Endothelial cell (in vitro differentiated cells): ENCODE data around the gene TP53BP2. TPM values are rescaled to one million over a fixed set of nuclear protein-coding genes. Genes with fewer than 3 reads are reported as not detected.
"Not testable (repeated sequence)": the region's sequence is repeated elsewhere in the genome, so short reads cannot be mapped to it uniquely, and the experiment has no call there.

Source experiments
- DNase-seq: peaks from one replicate; pipeline ENCODE4 v3.0.0; 2021; ENCODE audit warnings: low spot score
- H3K27ac Mint-ChIP-seq: one replicate; pipeline ENCODE4 v1.8.0; 2021; ENCODE audit warnings: mixed read lengths, inconsistent platforms; ENCODE audit not compliant: unreplicated experiment
- H3K27me3 Mint-ChIP-seq: one replicate; pipeline ENCODE4 v1.8.0; 2021; ENCODE audit warnings: mild to moderate bottlenecking, moderate library complexity, mixed read lengths, inconsistent platforms; ENCODE audit not compliant: unreplicated experiment
- H3K36me3 Mint-ChIP-seq: one replicate; pipeline ENCODE4 v1.8.0; 2021; ENCODE audit warnings: mild to moderate bottlenecking, low read depth, mixed read lengths, inconsistent platforms; ENCODE audit not compliant: unreplicated experiment
- H3K4me1 Mint-ChIP-seq: one replicate; pipeline ENCODE4 v1.8.0; 2021; ENCODE audit warnings: mild to moderate bottlenecking, mixed read lengths, inconsistent platforms; ENCODE audit not compliant: unreplicated experiment
- H3K4me3 Mint-ChIP-seq: one replicate; pipeline ENCODE4 v1.8.0; 2021; ENCODE audit warnings: mild to moderate bottlenecking, mixed read lengths, inconsistent platforms; ENCODE audit not compliant: unreplicated experiment
- H3K9me3 Mint-ChIP-seq: one replicate; pipeline ENCODE4 v1.8.0; 2021; ENCODE audit warnings: mixed read lengths, inconsistent platforms; ENCODE audit not compliant: unreplicated experiment
- CTCF ChIP-seq: fragments of 200-600 bp; sonication (generic); IDR thresholded peaks from one replicate; pipeline ENCODE4 v1.5.0; 2021; ENCODE audit warnings: antibody characterized with exemption; ENCODE audit not compliant: unreplicated experiment
- total RNA-seq: library from RNA; stranded (reverse); fragmentation: NEBNext Ultra II Directional; extraction: Animal tissue kit (Norgen Biotek cat#: 25700); gene quantifications from one replicate; pipeline ENCODE4 v1.2.1, GENCODE V29; 2021; ENCODE audit not compliant: unreplicated experiment

Gene TP53BP2
- total RNA-seq, 1 donor from 2014 or later: 42.0 TPM

- Mint-ChIP-seq H3K4me3 (peak overlapping the region; percentile 98), H3K27me3 (peaks cover 15% of the 10 kb centered on the region), H3K9me3 (no peaks in the 10 kb centered on the region), H3K36me3 (peaks cover 4% of the 10 kb centered on the region), H3K27ac (peak overlapping the region; percentile 97), H3K4me1 (peaks cover 24% of the 10 kb centered on the region)
- peak; percentile 64 for DNase-seq
- no peak for TF ChIP-seq CTCF
Measured at GRCh38 chr1:223845037-223845809, 524 bp downstream of the TP53BP2 start.

- H3K4me3 Mint-ChIP-seq: peak overlapping the region; percentile 98
- no peaks in the 10 kb centered on the region for H3K9me3 Mint-ChIP-seq
- no peak for TF ChIP-seq CTCF
- H3K27me3 Mint-ChIP-seq: peaks cover 15% of the 10 kb centered on the region
- peaks cover 28% of the 10 kb centered on the region for H3K4me1 Mint-ChIP-seq
- peak overlapping the region; percentile 97 for H3K27ac Mint-ChIP-seq
- DNase-seq: peak; percentile 11
- H3K36me3 Mint-ChIP-seq: peaks cover 4% of the 10 kb centered on the region
Measured at GRCh38 chr1:223844787-223845036, 1.0 kb downstream of the TP53BP2 start.

- DNase-seq: no peak
- peaks cover 15% of the 10 kb centered on the region for H3K27me3 Mint-ChIP-seq
Measured at GRCh38 chr1:223843934-223844786, 1.6 kb downstream of the TP53BP2 start.

GRCh38 chr1:223842784-223843183 lies 3.0 kb downstream of the TP53BP2 start:
- Mint-ChIP-seq H3K9me3 (no peaks in the 10 kb centered on the region), H3K4me3 (no peak overlapping the region), H3K4me1 (peaks cover 39% of the 10 kb centered on the region), H3K36me3 (peaks cover 4% of the 10 kb centered on the region), H3K27me3 (peaks cover 15% of the 10 kb centered on the region), H3K27ac (no peak overlapping the region)
- no peak for TF ChIP-seq CTCF
- DNase-seq: no peak

More at GRCh38 chr1:223843934-223844786, 1.6 kb downstream of the TP53BP2 start:
- TF ChIP-seq CTCF: no peak
- peak overlapping the region; percentile 98 for H3K4me3 Mint-ChIP-seq
- no peak overlapping the region for H3K27ac Mint-ChIP-seq
- peaks cover 4% of the 10 kb centered on the region for H3K36me3 Mint-ChIP-seq
- H3K4me1 Mint-ChIP-seq: peaks cover 28% of the 10 kb centered on the region
- H3K9me3 Mint-ChIP-seq: no peaks in the 10 kb centered on the region

- H3K9me3 Mint-ChIP-seq, H3K27ac Mint-ChIP-seq, DNase-seq, H3K4me3 Mint-ChIP-seq, H3K36me3 Mint-ChIP-seq: not testable (repeated sequence)
- H3K4me1 Mint-ChIP-seq: peaks cover 42% of the 10 kb centered on the region
- peaks cover 15% of the 10 kb centered on the region for H3K27me3 Mint-ChIP-seq
Measured at GRCh38 chr1:223841977-223842623, 3.6 kb downstream of the TP53BP2 start.
